BLaER1 treated with 17β-estradiol and CSF1 and Interleukin-3, amounts not matched to agents 10 nM and 100 nM (cell line): Measurements from ENCODE around the gene ANKMY1.

Experiments used
- H3K27ac ChIP-seq, 11 experiments: shearing (Covaris generic); formaldehyde crosslinking; 2 replicates each; pipeline ENCODE4 v1.8.1; 2022
- H3K27me3 ChIP-seq, 11 experiments: shearing (Covaris generic); formaldehyde crosslinking; 2 replicates each; pipeline ENCODE4 v1.8.1; 2022
- H3K36me3 ChIP-seq, 11 experiments: shearing (Covaris generic); formaldehyde crosslinking; 2 replicates each; pipeline ENCODE4 v1.8.1; 2022
- H3K4me1 ChIP-seq, 10 experiments: shearing (Covaris generic); formaldehyde crosslinking; 2 replicates each; pipeline ENCODE4 v1.8.1; 2022
- H3K4me2 ChIP-seq, 11 experiments: shearing (Covaris generic); formaldehyde crosslinking; 2 replicates each; pipeline ENCODE4 v1.8.1; 2022
- H3K4me3 ChIP-seq, 10 experiments: shearing (Covaris generic); formaldehyde crosslinking; 2 replicates each; pipeline ENCODE4 v1.8.1; 2022
- H3K9ac ChIP-seq, 11 experiments: shearing (Covaris generic); formaldehyde crosslinking; 2 replicates each; pipeline ENCODE4 v1.8.1; 2022
- H3K9me3 ChIP-seq, 11 experiments: shearing (Covaris generic); formaldehyde crosslinking; replicated peaks in 1 of 11; 2 replicates each; pipeline ENCODE4 v1.8.1; 2022
- H4K20me1 ChIP-seq, 11 experiments: shearing (Covaris generic); formaldehyde crosslinking; 2 replicates each; pipeline ENCODE4 v1.8.1; 2022
- Cebpa-rat ChIP-seq, 11 experiments: shearing (Covaris generic); IDR thresholded peaks; 2 replicates each; pipeline ENCODE4 v1.8.1; 2022

Gene ANKMY1

DNA sequence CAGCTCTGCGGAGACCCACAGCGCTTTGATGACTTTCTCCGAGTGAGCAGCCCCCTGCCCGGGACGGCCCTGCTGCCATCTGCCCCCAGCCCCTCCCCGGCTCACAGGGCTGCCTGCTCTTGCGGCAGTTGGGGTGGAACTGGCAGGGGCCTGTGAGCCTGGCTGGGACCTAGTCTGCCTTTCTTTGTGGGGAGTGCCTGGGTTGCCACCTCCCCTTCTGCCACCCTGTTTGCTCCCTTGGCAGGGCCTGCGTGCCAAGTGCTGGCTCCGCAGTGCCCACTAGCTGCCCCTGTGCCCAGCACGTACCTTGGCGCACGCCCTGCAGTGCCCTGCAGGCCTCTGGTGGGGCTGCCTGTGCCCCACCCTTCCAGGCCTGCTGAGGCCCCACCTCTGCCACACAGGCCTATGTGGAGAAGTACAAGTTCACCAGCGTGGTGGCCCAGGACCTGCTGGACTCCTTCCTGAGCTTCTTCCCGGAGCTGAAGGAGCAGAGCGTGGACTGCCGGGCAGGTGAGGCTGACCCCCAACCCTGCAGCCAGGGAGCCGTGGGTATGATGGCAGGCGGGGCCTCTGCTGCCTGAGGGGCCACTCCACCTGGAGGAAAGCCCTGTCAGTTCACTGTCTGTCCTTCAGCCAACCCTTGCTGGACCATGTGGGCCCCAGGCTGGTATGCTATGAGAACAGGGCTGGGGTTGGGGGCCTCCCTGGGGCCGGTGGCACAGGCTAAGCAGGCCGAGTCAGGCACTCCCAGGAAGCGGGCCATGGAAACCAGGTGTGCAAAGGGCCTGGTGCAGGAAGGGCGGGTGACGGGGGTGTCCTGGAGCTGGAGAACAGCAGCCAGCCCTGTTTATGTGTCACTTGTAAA lies 17.5 kb upstream of the ANKMY1 start:
- Histone ChIP-seq H3K36me3 (peaks cover 70 to 95% (median 86%) of the 10 kb centered on the region in 11 experiments), H3K27me3 (no peaks in the 10 kb centered on the region), H3K4me2 (no peak overlapping the region), H4K20me1 (peaks cover 43 to 100% (median 99%) of the 10 kb centered on the region in 11 experiments), H3K4me1 (peaks cover 26 to 51% (median 39%) of the 10 kb centered on the region in 10 experiments), H3K9ac (0 out of 22 replicates have a peak overlapping the region, but pooled peaks of 1 of the 11 experiments have one; percentile 23), H3K9me3 (no peaks in the 10 kb centered on the region), H3K27ac (no peak overlapping the region; a peak in 1 of 22 replicates), H3K4me3 (no peak overlapping the region)
- no peak for TF ChIP-seq Cebpa-rat (IDR thresholded peaks at IDR 0.05)

- Histone ChIP-seq H3K9ac (0 out of 22 replicates have a peak overlapping the region, but pooled peaks of 1 of the 11 experiments have one; percentile 23), H4K20me1 (peaks cover 51 to 100% (median 99%) of the 10 kb centered on the region in 11 experiments), H3K4me2 (no peak overlapping the region), H3K4me3 (no peak overlapping the region), H3K4me1 (peaks cover 26 to 51% (median 39%) of the 10 kb centered on the region in 10 experiments), H3K27me3 (no peaks in the 10 kb centered on the region), H3K27ac (no peak overlapping the region), H3K9me3 (no peaks in the 10 kb centered on the region), H3K36me3 (peaks cover 62 to 87% (median 79%) of the 10 kb centered on the region in 11 experiments)
- no peak for TF ChIP-seq Cebpa-rat (IDR thresholded peaks at IDR 0.05)
Measured at GRCh38 chr2:240574386-240575100, 16.8 kb upstream of the ANKMY1 start.

DNA sequence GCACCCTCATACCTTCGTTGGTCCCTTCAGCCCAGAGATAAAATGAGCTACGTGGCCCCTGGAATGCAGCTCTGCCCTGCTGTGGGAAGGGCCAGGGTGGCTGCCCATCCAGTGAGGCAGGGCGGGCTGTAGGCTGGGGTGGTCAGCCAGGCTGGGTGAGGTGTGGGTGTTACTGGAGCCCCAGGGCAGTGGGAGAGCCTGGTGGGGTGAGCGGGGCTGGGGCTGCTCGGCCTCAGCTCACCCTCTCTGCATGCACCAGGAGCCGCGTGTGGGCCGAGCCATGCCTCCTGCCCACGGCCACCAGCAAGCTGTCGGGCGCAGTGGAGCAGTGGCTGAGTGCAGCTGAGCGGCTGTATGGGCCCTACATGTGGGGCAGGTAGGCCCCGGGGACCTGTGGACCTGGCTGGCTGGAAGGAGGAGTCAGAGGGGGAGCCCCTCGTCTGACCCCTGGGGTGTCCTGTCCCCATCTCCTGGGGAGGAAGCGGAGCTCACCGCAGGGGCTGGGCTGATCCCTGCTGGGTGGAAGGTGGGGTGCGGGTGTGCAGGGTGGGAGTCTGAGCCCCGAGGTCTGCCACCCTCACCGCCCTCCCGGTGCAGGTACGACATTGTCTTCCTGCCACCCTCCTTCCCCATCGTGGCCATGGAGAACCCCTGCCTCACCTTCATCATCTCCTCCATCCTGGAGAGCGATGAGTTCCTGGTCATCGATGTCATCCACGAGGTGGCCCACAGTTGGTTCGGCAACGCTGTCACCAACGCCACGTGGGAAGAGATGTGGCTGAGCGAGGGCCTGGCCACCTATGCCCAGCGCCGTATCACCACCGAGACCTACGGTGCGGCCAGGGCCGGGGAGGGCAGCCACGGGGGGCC lies 16.0 kb upstream of the ANKMY1 start:
- Histone ChIP-seq H3K4me3 (no peak overlapping the region), H3K36me3 (peaks cover 56 to 79% (median 73%) of the 10 kb centered on the region in 11 experiments), H3K27ac (no peak overlapping the region), H3K4me2 (no peak overlapping the region), H3K4me1 (peaks cover 28 to 47% (median 35%) of the 10 kb centered on the region in 10 experiments), H4K20me1 (peaks cover 59 to 100% (median 96%) of the 10 kb centered on the region in 11 experiments), H3K9ac (peak overlapping the region in 1 of 11 experiments; percentile 18; a peak in 1 of 22 replicates), H3K27me3 (no peaks in the 10 kb centered on the region), H3K9me3 (no peaks in the 10 kb centered on the region)
- TF ChIP-seq Cebpa-rat (IDR thresholded peaks at IDR 0.05) = no peak

GRCh38 chr2:240573071-240573515 lies 15.3 kb upstream of the ANKMY1 start:
- H3K27ac ChIP-seq = no peak overlapping the region

DNA sequence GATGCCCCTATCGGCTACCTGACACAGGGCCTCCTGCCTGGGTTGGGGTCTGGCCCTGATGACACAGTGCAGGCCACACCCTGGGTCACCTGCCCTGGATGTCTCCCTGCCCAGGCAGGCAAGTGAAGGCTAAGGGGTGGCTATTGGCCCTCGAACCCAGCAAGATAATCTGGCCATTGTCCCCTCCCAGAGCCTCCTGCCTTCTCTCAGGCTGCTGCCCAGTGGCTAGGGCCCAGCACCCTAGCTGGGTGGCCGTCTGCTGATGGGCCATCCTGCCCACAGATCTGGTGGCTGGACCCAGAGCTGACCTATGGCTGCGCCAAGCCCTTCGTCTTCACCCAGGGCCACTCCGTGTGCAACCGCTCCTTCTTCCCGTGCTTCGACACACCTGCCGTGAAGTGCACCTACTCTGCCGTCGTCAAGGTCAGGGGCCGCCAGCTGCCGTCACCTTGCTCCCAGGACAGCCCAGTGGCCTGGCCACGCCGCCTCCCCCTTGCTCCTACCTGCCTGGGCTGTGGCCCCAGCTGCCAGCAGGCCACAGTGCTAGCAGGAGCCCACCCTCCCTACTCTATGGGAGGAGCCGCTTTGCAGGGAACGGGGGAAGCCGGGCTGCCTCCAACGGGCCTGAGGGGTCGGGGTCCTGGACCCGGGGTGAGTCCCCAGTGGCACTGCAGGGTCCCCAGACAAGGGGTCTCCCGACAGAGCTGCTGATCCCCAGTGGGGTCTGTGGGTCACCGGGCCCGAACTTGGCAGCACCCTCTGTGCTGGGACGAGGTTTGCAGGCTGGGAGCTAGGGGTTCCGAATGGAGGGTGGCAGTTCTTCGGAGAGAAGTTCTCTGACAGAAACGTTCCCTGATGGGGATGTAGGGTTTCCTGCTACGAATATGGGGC lies 14.6 kb upstream of the ANKMY1 start:
- H4K20me1 ChIP-seq = peaks cover 52 to 90% (median 83%) of the 10 kb centered on the region in 11 experiments
- H3K36me3 ChIP-seq = peaks cover 42 to 66% (median 59%) of the 10 kb centered on the region in 11 experiments
- no peak for TF ChIP-seq Cebpa-rat (IDR thresholded peaks at IDR 0.05)

More at GRCh38 chr2:240573071-240573515, 15.3 kb upstream of the ANKMY1 start:
- Histone ChIP-seq H3K4me3 (no peak overlapping the region), H3K9me3 (no peaks in the 10 kb centered on the region), H3K4me1 (peaks cover 25 to 40% (median 29%) of the 10 kb centered on the region in 10 experiments), H3K9ac (peak overlapping the region in 1 of 11 experiments; percentile 18; a peak in 1 of 22 replicates), H4K20me1 (peaks cover 59 to 94% (median 90%) of the 10 kb centered on the region in 11 experiments), H3K36me3 (peaks cover 49 to 73% (median 67%) of the 10 kb centered on the region in 11 experiments), H3K4me2 (no peak overlapping the region), H3K27me3 (no peaks in the 10 kb centered on the region)
- no peak for TF ChIP-seq Cebpa-rat (IDR thresholded peaks at IDR 0.05)

DNA sequence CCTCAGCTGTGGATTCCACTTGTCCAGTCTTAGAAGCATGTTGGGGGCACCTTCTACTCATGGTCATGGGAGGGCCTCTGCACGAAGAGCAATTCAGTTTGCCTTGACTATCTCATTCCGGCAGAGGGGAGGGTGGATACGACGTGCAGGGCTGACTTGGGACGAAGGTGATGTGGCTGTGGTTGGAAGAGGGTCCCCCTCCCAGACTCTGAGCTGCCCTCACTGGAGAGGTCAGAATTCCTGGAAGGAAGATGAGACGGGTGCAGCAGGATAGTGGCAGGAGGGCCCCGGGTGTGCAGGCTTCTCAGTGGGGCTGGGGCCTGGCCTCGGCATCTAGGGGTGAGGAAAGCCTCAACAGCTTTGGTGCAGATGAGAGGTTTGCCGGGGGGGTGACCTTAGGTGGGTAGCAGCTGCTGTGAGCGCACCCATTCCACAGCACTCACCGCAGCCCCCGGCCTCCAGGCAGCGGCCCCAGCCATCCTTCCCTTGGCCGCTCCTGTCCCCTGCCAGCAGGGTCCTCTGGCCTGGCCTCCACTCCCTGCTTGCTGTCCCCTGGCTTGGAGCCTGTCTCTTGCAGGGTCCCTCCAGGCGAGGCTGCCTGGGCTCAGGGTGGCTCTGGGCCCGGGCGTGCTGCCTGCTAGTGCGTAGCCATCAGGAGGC lies 13.7 kb upstream of the ANKMY1 start:
- Histone ChIP-seq H3K4me3 (no peak overlapping the region; a peak in 1 of 20 replicates), H3K36me3 (peaks cover 33 to 56% (median 50%) of the 10 kb centered on the region in 11 experiments), H3K9me3 (no peaks in the 10 kb centered on the region), H4K20me1 (peaks cover 51 to 87% (median 73%) of the 10 kb centered on the region in 11 experiments), H3K27ac (peak overlapping the region in 2 of 11 experiments; percentile 25 to 99; a peak in 1 of 22 replicates), H3K4me2 (peak overlapping the region; percentile 92 to 100 (median 97); a peak in 20 of 22 replicates), H3K4me1 (peaks cover 41 to 49% (median 44%) of the 10 kb centered on the region in 10 experiments), H3K9ac (peak overlapping the region in 10 of 11 experiments; percentile 25 to 100 (median 95); a peak in 16 of 22 replicates), H3K27me3 (no peaks in the 10 kb centered on the region)
- no peak for TF ChIP-seq Cebpa-rat (IDR thresholded peaks at IDR 0.05)

More for the DNA sequence above, 14.6 kb upstream of the ANKMY1 start:
- Histone ChIP-seq H3K27ac (peak overlapping the region in 1 of 11 experiments; percentile 99; a peak in 2 of 22 replicates), H3K4me2 (peak overlapping the region in 2 of 11 experiments; percentile 93 to 100; a peak in 2 of 22 replicates), H3K4me3 (no peak overlapping the region), H3K9ac (peak overlapping the region in 3 of 11 experiments; percentile 32 to 100 (median 96); a peak in 2 of 22 replicates), H3K4me1 (peaks cover 31 to 40% (median 35%) of the 10 kb centered on the region in 10 experiments), H3K9me3 (no peaks in the 10 kb centered on the region), H3K27me3 (no peaks in the 10 kb centered on the region)
